ENCODE measurements around the gene NFATC1.
A peak's percentile ranks its signal among the peaks of the same experiment; 100 is the strongest.

NFATC1 gene

GRCh38 chr18:79483971-79484491, 88.3 kb downstream of the NFATC1 start:
- Histone ChIP-seq H3K9me3 (ENCODE audit: insufficient read depth, low read length) (no peaks in the 10 kb centered on the region), H3K4me3 (ENCODE audit: insufficient read length, low read depth) (no peak overlapping the region), H3K36me3 (ENCODE audit: insufficient read depth, insufficient read length, low read length) (peaks cover 23% of the 10 kb centered on the region), H3K27me3 (ENCODE audit: insufficient read depth, insufficient read length) (no peaks in the 10 kb centered on the region), H3K9ac (ENCODE audit: insufficient read length, low read depth) (peak overlapping the region; percentile 42), H3K4me1 (ENCODE audit: insufficient read depth, insufficient read length) (peaks cover 17% of the 10 kb centered on the region)
- no peak for DNase-seq (ENCODE audit: low read depth, low spot score)
- TF ChIP-seq ZNF274 (IDR thresholded peaks at IDR 0.05; ENCODE audit: low read depth, low read length) = no peak
- no peak for TF ChIP-seq YY1 (IDR thresholded peaks at IDR 0.05; ENCODE audit: insufficient read depth, insufficient read length)
- no peak for TF ChIP-seq SUZ12 (IDR thresholded peaks at IDR 0.05; ENCODE audit: extremely low read depth, insufficient read depth, insufficient read length)

GRCh38 chr18:79484661-79485621, 89.2 kb downstream of the NFATC1 start:
- TF ChIP-seq YY1 (IDR thresholded peaks at IDR 0.05; ENCODE audit: insufficient read depth, insufficient read length) (no peak), ZNF274 (IDR thresholded peaks at IDR 0.05; ENCODE audit: low read depth, low read length) (no peak), SUZ12 (IDR thresholded peaks at IDR 0.05; ENCODE audit: extremely low read depth, insufficient read depth, insufficient read length) (no peak)
- H3K4me1 ChIP-seq (ENCODE audit: insufficient read depth, insufficient read length) = peaks cover 17% of the 10 kb centered on the region
- peak; percentile 5 for DNase-seq (ENCODE audit: low read depth, low spot score)
- H3K4me3 ChIP-seq (ENCODE audit: insufficient read length, low read depth) = no peak overlapping the region
- no peaks in the 10 kb centered on the region for H3K27me3 ChIP-seq (ENCODE audit: insufficient read depth, insufficient read length)
- H3K36me3 ChIP-seq (ENCODE audit: insufficient read depth, insufficient read length, low read length) = peaks cover 23% of the 10 kb centered on the region
- no peaks in the 10 kb centered on the region for H3K9me3 ChIP-seq (ENCODE audit: insufficient read depth, low read length)
- peak overlapping the region; percentile 62 for H3K9ac ChIP-seq (ENCODE audit: insufficient read length, low read depth)

- H3K27me3 ChIP-seq (ENCODE audit: insufficient read depth, insufficient read length) = no peaks in the 10 kb centered on the region
- no peak for TF ChIP-seq SUZ12 (IDR thresholded peaks at IDR 0.05; ENCODE audit: extremely low read depth, insufficient read depth, insufficient read length)
- TF ChIP-seq YY1 (IDR thresholded peaks at IDR 0.05; ENCODE audit: insufficient read depth, insufficient read length) = no peak
- no peak for TF ChIP-seq ZNF274 (IDR thresholded peaks at IDR 0.05; ENCODE audit: low read depth, low read length)
- H3K4me3 ChIP-seq (ENCODE audit: insufficient read length, low read depth) = no peak overlapping the region
- DNase-seq (ENCODE audit: low read depth, low spot score) = no peak
- H3K9ac ChIP-seq (ENCODE audit: insufficient read length, low read depth) = no peak overlapping the region
- H3K4me1 ChIP-seq (ENCODE audit: insufficient read depth, insufficient read length) = peaks cover 17% of the 10 kb centered on the region
- no peaks in the 10 kb centered on the region for H3K9me3 ChIP-seq (ENCODE audit: insufficient read depth, low read length)
- peaks cover 23% of the 10 kb centered on the region for H3K36me3 ChIP-seq (ENCODE audit: insufficient read depth, insufficient read length, low read length)
Observed at GRCh38 chr18:79485788-79486355, 90.1 kb downstream of the NFATC1 start.

- H3K9me3 ChIP-seq (ENCODE audit: insufficient read depth, low read length) = no peaks in the 10 kb centered on the region
- no peak overlapping the region for H3K4me3 ChIP-seq (ENCODE audit: insufficient read length, low read depth)
- no peaks in the 10 kb centered on the region for H3K27me3 ChIP-seq (ENCODE audit: insufficient read depth, insufficient read length)
- peaks cover 23% of the 10 kb centered on the region for H3K36me3 ChIP-seq (ENCODE audit: insufficient read depth, insufficient read length, low read length)
- no peak for DNase-seq (ENCODE audit: low read depth, low spot score)
- no peak for TF ChIP-seq SUZ12 (IDR thresholded peaks at IDR 0.05; ENCODE audit: extremely low read depth, insufficient read depth, insufficient read length)
- no peak for TF ChIP-seq ZNF274 (IDR thresholded peaks at IDR 0.05; ENCODE audit: low read depth, low read length)
- TF ChIP-seq YY1 (IDR thresholded peaks at IDR 0.05; ENCODE audit: insufficient read depth, insufficient read length) = no peak
- H3K4me1 ChIP-seq (ENCODE audit: insufficient read depth, insufficient read length) = peaks cover 17% of the 10 kb centered on the region
- no peak overlapping the region for H3K9ac ChIP-seq (ENCODE audit: insufficient read length, low read depth)
Observed at GRCh38 chr18:79486356-79487182, 90.8 kb downstream of the NFATC1 start.

- no peak for TF ChIP-seq ZNF274 (IDR thresholded peaks at IDR 0.05; ENCODE audit: low read depth, low read length)
- no peak for TF ChIP-seq SUZ12 (IDR thresholded peaks at IDR 0.05; ENCODE audit: extremely low read depth, insufficient read depth, insufficient read length)
- TF ChIP-seq YY1 (IDR thresholded peaks at IDR 0.05; ENCODE audit: insufficient read depth, insufficient read length) = no peak
- Histone ChIP-seq H3K4me1 (ENCODE audit: insufficient read depth, insufficient read length) (peaks cover 17% of the 10 kb centered on the region), H3K27me3 (ENCODE audit: insufficient read depth, insufficient read length) (no peaks in the 10 kb centered on the region), H3K9me3 (ENCODE audit: insufficient read depth, low read length) (no peaks in the 10 kb centered on the region), H3K4me3 (ENCODE audit: insufficient read length, low read depth) (no peak overlapping the region), H3K36me3 (ENCODE audit: insufficient read depth, insufficient read length, low read length) (peaks cover 23% of the 10 kb centered on the region), H3K9ac (ENCODE audit: insufficient read length, low read depth) (no peak overlapping the region)
- DNase-seq (ENCODE audit: low read depth, low spot score) = no peak
Observed at GRCh38 chr18:79487183-79487800, 91.6 kb downstream of the NFATC1 start.

- DNase-seq (ENCODE audit: low read depth, low spot score) = no peak
- peaks cover 23% of the 10 kb centered on the region for H3K36me3 ChIP-seq (ENCODE audit: insufficient read depth, insufficient read length, low read length)
- no peak overlapping the region for H3K4me3 ChIP-seq (ENCODE audit: insufficient read length, low read depth)
- TF ChIP-seq YY1 (IDR thresholded peaks at IDR 0.05; ENCODE audit: insufficient read depth, insufficient read length) = no peak
- H3K9me3 ChIP-seq (ENCODE audit: insufficient read depth, low read length) = no peaks in the 10 kb centered on the region
- H3K27me3 ChIP-seq (ENCODE audit: insufficient read depth, insufficient read length) = no peaks in the 10 kb centered on the region
- H3K4me1 ChIP-seq (ENCODE audit: insufficient read depth, insufficient read length) = peaks cover 17% of the 10 kb centered on the region
- H3K9ac ChIP-seq (ENCODE audit: insufficient read length, low read depth) = no peak overlapping the region
Observed at GRCh38 chr18:79487801-79488201, 92.1 kb downstream of the NFATC1 start.

Data from NT2/D1 (cell line).